GM12865 (cell line): Measurements from ENCODE around the gene MAGED4.
"Not testable (repeated sequence)": the region's sequence is repeated elsewhere in the genome, so short reads cannot be mapped to it uniquely, and the experiment has no call there.

Experiments
- DNase-seq: peaks from one replicate; pipeline ENCODE4 v3.0.0; 2010; ENCODE audit warnings: low read depth
- H3K4me3 ChIP-seq: 2 replicates; pipeline ENCODE4 v1.5.1; 2011; ENCODE audit warnings: mild to moderate bottlenecking, low read depth, low read length, control low read depth
- CTCF ChIP-seq: IDR thresholded peaks from 2 replicates; pipeline ENCODE4 v1.5.1; 2011; ENCODE audit warnings: low read length, control low read depth, low read depth, inconsistent platforms; ENCODE audit not compliant: insufficient read depth; ENCODE audit errors: missing control alignments

The MAGED4 gene

GRCh38 chrX:52184440-52185077, at the start of gene MAGED4:
Gene MAGED4, plus strand, starts transcription at chrX:52184888. Its CDS starts 1,035 bp downstream, at chrX:52185923.
- DNase-seq, H3K4me3 ChIP-seq: not testable (repeated sequence)

- no peak for DNase-seq
- no peak for TF ChIP-seq CTCF
- no peak overlapping the region for H3K4me3 ChIP-seq
Measured at GRCh38 chrX:52138830-52139544, 45.7 kb upstream of the MAGED4 start.

- TF ChIP-seq CTCF: no peak
- H3K4me3 ChIP-seq: no peak overlapping the region
- no peak for DNase-seq
Measured at GRCh38 chrX:52139545-52139895, 45.2 kb upstream of the MAGED4 start.

GRCh38 chrX:52140020-52140419, 44.7 kb upstream of the MAGED4 start:
- TF ChIP-seq CTCF: no peak
- DNase-seq: no peak
- H3K4me3 ChIP-seq: no peak overlapping the region

- not testable (repeated sequence) for DNase-seq, H3K4me3 ChIP-seq
Measured at GRCh38 chrX:52150667-52151066, 34.0 kb upstream of the MAGED4 start.

- not testable (repeated sequence) for H3K4me3 ChIP-seq, DNase-seq
Measured at GRCh38 chrX:52160140-52160539, 24.5 kb upstream of the MAGED4 start.

- TF ChIP-seq CTCF: no peak
- H3K4me3 ChIP-seq: no peak overlapping the region
- no peak for DNase-seq
Measured at GRCh38 chrX:52166840-52167239, 17.8 kb upstream of the MAGED4 start.

- not testable (repeated sequence) for H3K4me3 ChIP-seq, DNase-seq
Measured at GRCh38 chrX:52171055-52171454, 13.6 kb upstream of the MAGED4 start.

- not testable (repeated sequence) for H3K4me3 ChIP-seq, DNase-seq
Measured at GRCh38 chrX:52185078-52185453, 378 bp downstream of the MAGED4 start.

- DNase-seq, H3K4me3 ChIP-seq: not testable (repeated sequence)
Measured at GRCh38 chrX:52211405-52211804, 26.7 kb downstream of the MAGED4 start.
